Measurements from ENCODE around the gene CFAP300.

GRCh38 chr11:102047305-102047924, at the start of gene CFAP300:
- TF ChIP-seq CTCF (IDR thresholded peaks at IDR 0.05) (no peak), POLR2A (IDR thresholded peaks at IDR 0.05) (no peak)
